RWPE1 (cell line): Measurements from ENCODE around the gene ASPA.

ENCODE experiments used
- CTCF ChIA-PET: fragments of 350-600 bp; sonication (Branson Sonifier 250); formaldehyde crosslinking; extraction: SDS; loops from one replicate; lab custom pipeline; 2021; lab: Yijun Ruan, JAX
- POLR2A ChIA-PET: fragments of 400-600 bp; formaldehyde crosslinking; extraction: SDS; loops from one replicate; lab custom pipeline; 2020; ENCODE audit warnings: antibody characterized with exemption; ENCODE audit not compliant: low non-redundant PET; lab: Yijun Ruan, JAX
- DNase-seq: peaks from one replicate; pipeline ENCODE4 v3.0.0; 2012; ENCODE audit warnings: low spot score
- H3K27ac ChIP-seq: fragments of 450-650 bp; 2 replicates; pipeline ENCODE4 v1.5.1; 2017
- TF ChIP-seq, protein P1 (sequence below): fragments of 450-650 bp; conservative IDR thresholded peaks from 2 replicates; pipeline ENCODE4 v1.5.1; 2017; ENCODE audit warnings: low read depth, mild to moderate bottlenecking

Gene ASPA

GRCh38 chr17:3527468-3527867, 51.7 kb downstream of the ASPA start:
- ChIA-PET POLR2A (no interaction called here), CTCF (no interaction called here)
- no peak for DNase-seq
- no peak overlapping the region for H3K27ac ChIP-seq
- TF ChIP-seq, protein P1, sequence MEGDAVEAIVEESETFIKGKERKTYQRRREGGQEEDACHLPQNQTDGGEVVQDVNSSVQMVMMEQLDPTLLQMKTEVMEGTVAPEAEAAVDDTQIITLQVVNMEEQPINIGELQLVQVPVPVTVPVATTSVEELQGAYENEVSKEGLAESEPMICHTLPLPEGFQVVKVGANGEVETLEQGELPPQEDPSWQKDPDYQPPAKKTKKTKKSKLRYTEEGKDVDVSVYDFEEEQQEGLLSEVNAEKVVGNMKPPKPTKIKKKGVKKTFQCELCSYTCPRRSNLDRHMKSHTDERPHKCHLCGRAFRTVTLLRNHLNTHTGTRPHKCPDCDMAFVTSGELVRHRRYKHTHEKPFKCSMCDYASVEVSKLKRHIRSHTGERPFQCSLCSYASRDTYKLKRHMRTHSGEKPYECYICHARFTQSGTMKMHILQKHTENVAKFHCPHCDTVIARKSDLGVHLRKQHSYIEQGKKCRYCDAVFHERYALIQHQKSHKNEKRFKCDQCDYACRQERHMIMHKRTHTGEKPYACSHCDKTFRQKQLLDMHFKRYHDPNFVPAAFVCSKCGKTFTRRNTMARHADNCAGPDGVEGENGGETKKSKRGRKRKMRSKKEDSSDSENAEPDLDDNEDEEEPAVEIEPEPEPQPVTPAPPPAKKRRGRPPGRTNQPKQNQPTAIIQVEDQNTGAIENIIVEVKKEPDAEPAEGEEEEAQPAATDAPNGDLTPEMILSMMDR, result no peak

DNA sequence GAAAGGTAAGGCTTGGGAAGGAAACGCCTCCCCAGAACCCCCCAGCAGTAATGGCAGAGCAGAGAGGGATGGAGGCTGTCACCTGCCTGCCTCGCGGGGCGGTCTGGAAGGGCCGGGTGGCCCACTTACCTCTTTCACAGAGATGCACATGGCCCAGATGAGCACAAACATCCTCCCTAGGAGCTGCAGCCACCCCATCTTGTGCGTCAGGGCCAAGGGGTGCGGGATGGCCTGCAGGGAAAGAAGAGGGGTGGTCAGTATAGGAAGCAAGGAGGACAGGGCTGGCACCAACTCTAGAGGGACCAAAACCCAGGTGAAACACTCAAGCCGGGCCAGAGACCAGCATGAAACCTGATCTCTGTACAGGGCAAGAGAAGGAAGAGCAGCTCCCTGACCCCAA, 52.1 kb downstream of the ASPA start:
- CTCF ChIA-PET, result no interaction called here
- TF ChIP-seq, protein P1, result no peak
- POLR2A ChIA-PET, result no interaction called here
- no peak overlapping the region for H3K27ac ChIP-seq
- DNase-seq, result no peak

GRCh38 chr17:3528403-3528851, 52.6 kb downstream of the ASPA start:
- TF ChIP-seq, protein P1, result no peak
- CTCF ChIA-PET, result no interaction called here
- no peak for DNase-seq
- POLR2A ChIA-PET, result no interaction called here
- no peak overlapping the region for H3K27ac ChIP-seq

GRCh38 chr17:3528880-3529511, 53.2 kb downstream of the ASPA start:
- CTCF ChIA-PET, result no interaction called here

GRCh38 chr17:3529817-3530741, 54.3 kb downstream of the ASPA start:
- ChIA-PET POLR2A (no interaction called here), CTCF (no interaction called here)
- TF ChIP-seq, protein P1, result no peak
- no peak for DNase-seq
- H3K27ac ChIP-seq, result no peak overlapping the region

More at GRCh38 chr17:3528880-3529511, 53.2 kb downstream of the ASPA start:
- TF ChIP-seq, protein P1, result no peak
- H3K27ac ChIP-seq, result no peak overlapping the region
- DNase-seq, result peak; percentile 33
- POLR2A ChIA-PET, result no interaction called here

DNA sequence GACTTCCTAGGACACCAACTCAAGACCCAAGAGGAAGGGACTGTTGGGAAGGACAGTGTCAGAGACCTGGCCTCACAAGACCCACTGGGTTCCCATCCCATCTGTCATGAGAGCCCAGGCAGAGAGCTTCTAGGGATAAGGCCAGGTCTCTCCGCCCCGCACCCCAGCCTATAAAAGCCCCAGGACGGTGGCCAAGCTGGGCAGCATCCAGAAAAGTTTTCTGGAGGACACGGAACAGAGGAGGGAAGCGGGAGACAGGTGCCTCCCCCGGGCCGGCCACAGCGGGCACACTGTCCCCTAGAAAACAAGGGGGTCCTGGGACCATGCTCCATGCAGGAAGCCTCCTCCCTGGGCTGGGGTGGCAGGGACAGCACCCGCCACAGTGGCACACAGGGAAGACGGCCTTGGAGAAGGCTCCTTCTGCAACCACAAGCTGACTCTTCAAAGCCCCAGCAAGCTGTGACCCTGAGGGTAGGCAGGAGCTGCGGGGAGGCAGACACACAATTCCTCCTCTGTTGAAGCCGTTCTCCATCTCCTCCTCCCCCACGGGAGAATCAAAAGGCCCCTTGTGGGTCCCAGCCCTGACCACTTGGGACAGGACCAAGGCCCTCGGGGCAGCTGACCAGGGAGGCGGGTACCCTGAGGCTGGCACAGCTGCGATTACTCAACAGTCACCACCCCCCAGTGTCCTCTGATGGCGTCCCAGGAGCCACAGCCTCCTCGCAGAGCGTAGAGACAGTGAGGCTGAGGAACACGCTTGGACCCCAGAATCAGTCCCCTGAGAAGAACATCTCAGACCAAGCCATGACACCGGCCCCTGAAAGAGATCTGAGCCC, 55.7 kb downstream of the ASPA start:
- ChIA-PET POLR2A (no interaction called here), CTCF (interaction anchor here (0.7 kb wide), 1 partner anchor 658 kb away, joined by 4 read pairs; no protein-coding TSS in a partner anchor)
- no peak for DNase-seq
- H3K27ac ChIP-seq, result no peak overlapping the region
- TF ChIP-seq, protein P1, result no peak
